ENCODE measurements around the gene CYTH4.

GRCh38 chr22:37277384-37277783 is 4.9 kb upstream of the CYTH4 start:
- no peak for TF ChIP-seq CTCF (conservative IDR thresholded peaks at IDR 0.05)
- TF ChIP-seq EZH2 (IDR thresholded peaks at IDR 0.05; ENCODE audit: low read depth), result no peak
